K562 (cell line): ENCODE data around the gene ZC3H8. TPM values are rescaled to one million over a fixed set of nuclear protein-coding genes. Genes with fewer than 3 reads are reported as not detected.

Experiments
- ATAC-seq: fragments of 200-7000 bp; cut with Tn5 transposase; 3 replicates; pipeline ENCODE4 v1.9.1; 2020; ENCODE audit warnings: moderate library complexity
- BruUV-seq: library from RNA; stranded (reverse); fragments of 400-500 nt; replicated peaks from 2 replicates; lab custom pipeline; 2021; lab: Mats Ljungman, UMichigan
- CTCF ChIA-PET: fragments of 300-600 bp; formaldehyde crosslinking; extraction: SDS; loops from one replicate; lab custom pipeline; 2021; ENCODE audit warnings: low intra/inter-chr PET ratio; lab: Yijun Ruan, JAX
- POLR2A ChIA-PET: fragments of 300-600, 350-650 bp; sonication (Branson Sonifier 250); formaldehyde crosslinking; extraction: SDS; loops from one replicate; lab custom pipeline; 2021; ENCODE audit warnings: antibody characterized with exemption, inconsistent platforms; lab: Yijun Ruan, JAX
- DNase-seq, 4 experiments: peaks; one replicate each; pipeline versions ENCODE4 v3.0.0 to v3.0.0-alpha.2; 2011 to 2018; ENCODE audit warnings: low spot score in 3 of 4, mixed read lengths in 3 of 4; ENCODE audit errors: extremely low read depth in 1 of 4
- FAIRE-seq: peaks from 2 replicates; lab custom pipeline; 2011; peaks lifted over from hg19 to GRCh38; lab: Jason Lieb, UNC
- H2AFZ ChIP-seq: 2 replicates; pipeline ENCODE4 v1.6.0; 2011; ENCODE audit warnings: low read depth, low read length, control low read depth, inconsistent platforms
- H3K27ac ChIP-seq: fragments of 200-600 bp; 3 replicates; pipeline ENCODE4 v1.8.0; 2011; ENCODE audit warnings: low read depth, mild to moderate bottlenecking, control low read depth, inconsistent platforms, low read length, moderate library complexity, mixed read lengths; ENCODE audit errors: extremely low read depth
- H3K27me3 ChIP-seq, 2 experiments: fragments of 300-600 bp in 1 of 2; 2 replicates in 1 of 2; 3 replicates in 1 of 2; pipeline versions ENCODE4 v1.6.0 to v1.8.0; 2011; ENCODE audit warnings: inconsistent platforms in 2 of 2, low read length in 2 of 2, mild to moderate bottlenecking in 1 of 2, mixed read lengths in 1 of 2, moderate library complexity in 1 of 2; ENCODE audit not compliant: control insufficient read depth in 2 of 2, insufficient read depth in 2 of 2
- H3K36me3 ChIP-seq: fragments of 300-600 bp; 3 replicates; pipeline ENCODE4 v1.8.0; 2011; ENCODE audit warnings: mild to moderate bottlenecking, low read length, inconsistent platforms; ENCODE audit not compliant: control insufficient read depth, insufficient read depth
- H3K4me1 ChIP-seq, 2 experiments: fragments of 200-600 bp in 1 of 2; replicated peaks in 1 of 2; 2 replicates in 1 of 2; 3 replicates in 1 of 2; pipeline versions ENCODE4 v1.5.1 to v1.8.0; 2011; ENCODE audit warnings: inconsistent platforms in 2 of 2, low read length in 2 of 2, mild to moderate bottlenecking in 1 of 2, mixed read lengths in 1 of 2, moderate library complexity in 1 of 2; ENCODE audit not compliant: control insufficient read depth in 2 of 2, insufficient read depth in 2 of 2
- H3K4me2 ChIP-seq: 2 replicates; pipeline ENCODE4 v1.6.1; 2011; ENCODE audit warnings: low read length, control low read depth, inconsistent platforms, mixed read lengths; ENCODE audit not compliant: insufficient read depth
- H3K4me3 ChIP-seq: fragments of 200-600 bp; sonication (generic), shearing (Covaris generic); 2 replicates; pipeline ENCODE4 v1.5.1; 2016; ENCODE audit warnings: control low read depth, inconsistent platforms
- H3K79me2 ChIP-seq: fragments of 200-600 bp; 3 replicates; pipeline ENCODE4 v1.8.0; 2011; ENCODE audit warnings: low read length, inconsistent platforms; ENCODE audit not compliant: control insufficient read depth, insufficient read depth
- H3K9ac ChIP-seq, 2 experiments: 2 replicates each; pipeline versions ENCODE4 v1.6.0 to v1.6.1; 2011; ENCODE audit warnings: low read depth in 2 of 2, low read length in 2 of 2, control low read depth in 1 of 2, inconsistent platforms in 1 of 2, mild to moderate bottlenecking in 1 of 2, mixed read lengths in 1 of 2; ENCODE audit not compliant: insufficient read depth in 1 of 2
- H3K9me1 ChIP-seq: one replicate; pipeline ENCODE4 v1.6.0; 2011; ENCODE audit warnings: inconsistent platforms, mild to moderate bottlenecking, low read length, moderate library complexity; ENCODE audit not compliant: control insufficient read depth, insufficient read depth
- H3K9me3 ChIP-seq: replicated peaks from 2 replicates; pipeline ENCODE4 v1.5.1; 2011; ENCODE audit warnings: low read depth, low read length, inconsistent platforms; ENCODE audit not compliant: control insufficient read depth, insufficient read depth
- H4K20me1 ChIP-seq: replicated peaks from 2 replicates; pipeline ENCODE4 v1.6.1; 2011; ENCODE audit warnings: low read length, inconsistent platforms, mixed read lengths; ENCODE audit not compliant: control insufficient read depth, insufficient read depth
- CBX3 ChIP-seq, 2 experiments: IDR thresholded peaks; 1 replicate in 1 of 2; 2 replicates in 1 of 2; pipeline ENCODE4 v1.6.1; 2012; ENCODE audit warnings: inconsistent platforms in 2 of 2, low read length in 2 of 2, borderline replicate concordance in 1 of 2, control low read depth in 1 of 2
- FOXM1 ChIP-seq, 2 experiments: fragments of 450-650 bp in 1 of 2; sonication (generic) in 1 of 2; formaldehyde crosslinking in 1 of 2; IDR thresholded peaks; 2 replicates each; pipeline versions ENCODE4 v1.6.1 to v1.9.0; 2017 to 2022; ENCODE audit warnings: low read depth in 2 of 2, mild to moderate bottlenecking in 2 of 2, missing genetic modification reagents in 1 of 2, moderate library complexity in 1 of 2
- HDAC1 ChIP-seq, 2 experiments: fragments of 450-650 bp; IDR thresholded peaks; 2 replicates each; pipeline ENCODE4 v1.6.1; 2016 to 2017; ENCODE audit warnings: inconsistent platforms in 1 of 2, mild to moderate bottlenecking in 1 of 2, moderate library complexity in 1 of 2
- MCM2 ChIP-seq: fragments of 450-650 bp; IDR thresholded peaks from 2 replicates; pipeline ENCODE4 v1.6.1; 2017; ENCODE audit warnings: low read depth, mild to moderate bottlenecking
- MYBL2 ChIP-seq, 2 experiments: fragments of 450-650 bp in 1 of 2; sonication (generic) in 1 of 2; formaldehyde crosslinking in 1 of 2; IDR thresholded peaks; 2 replicates each; pipeline versions ENCODE4 v1.6.1 to v1.8.1; 2017 to 2022; ENCODE audit warnings: borderline replicate concordance in 1 of 2, inconsistent platforms in 1 of 2, low read depth in 1 of 2, mild to moderate bottlenecking in 1 of 2, missing genetic modification reagents in 1 of 2, moderate library complexity in 1 of 2
- NCOA2 ChIP-seq, 2 experiments: fragments of 450-650 bp; IDR thresholded peaks; 2 replicates each; pipeline ENCODE4 v1.6.1; 2018; ENCODE audit warnings: mild to moderate bottlenecking in 2 of 2, moderate library complexity in 1 of 2; ENCODE audit not compliant: partially characterized antibody in 2 of 2
- NR3C1 ChIP-seq: sonication (generic); formaldehyde crosslinking; IDR thresholded peaks from 2 replicates; pipeline ENCODE4 v1.8.1; 2022; ENCODE audit warnings: missing genetic modification reagents
- STAT5A ChIP-seq: IDR thresholded peaks from 2 replicates; pipeline ENCODE4 v1.6.1; 2012; ENCODE audit warnings: low read length, inconsistent platforms, borderline replicate concordance
- ZNF140 ChIP-seq: fragments of 250-450 bp; sonication (Bioruptor Pico); IDR thresholded peaks from 2 replicates; pipeline ENCODE4 v1.8.0; 2021; ENCODE audit warnings: moderate library complexity, mild to moderate bottlenecking, inconsistent platforms
- ZNF384 ChIP-seq: IDR thresholded peaks from 2 replicates; pipeline ENCODE4 v1.6.1; 2012; ENCODE audit warnings: low read depth, low read length, improper control_type of control experiment
- ZNF764 ChIP-seq: fragments of 250-450 bp; sonication (Bioruptor Pico); IDR thresholded peaks from 2 replicates; pipeline ENCODE4 v1.4.0; 2020; ENCODE audit warnings: low read depth, mild to moderate bottlenecking, moderate library complexity
- WGBS: fragments of 100-300 bp; shearing (Covaris generic); methylation state at CpG from one replicate; pipeline ENCODE4 v1.1.6; 2016; ENCODE audit warnings: low coverage, mixed read lengths; ENCODE audit not compliant: insufficient coverage; ENCODE audit errors: missing lambda C conversion rate; 5-methylcytosine and 5-hydroxymethylcytosine counted together
- in situ Hi-C: fragments of 300-500 bp; cut with MboI; formaldehyde crosslinking; loops from 4 replicates; pipeline ENCODE4 v1.15.0; 2018; ENCODE audit warnings: inconsistent platforms, mixed read lengths
- intact Hi-C: fragments of 100-400 bp; cut with micrococcal nuclease; formaldehyde crosslinking; loops from 2 replicates; pipeline ENCODE4 v1.14.2; 2022
- polyA plus RNA-seq, 8 experiments: library from polyadenylated mRNA; depleted of rRNA in 4 of 8; stranded (reverse) in 5 of 8; unstranded in 3 of 8; fragments of >200 nt; fragmentation: Nextera tagmentation in 2 of 8; fragmentation: Illumina TruSeq in 1 of 8; extraction: Ambion mirVana in 2 of 8; extraction: Trizol in 1 of 8; gene quantifications; 2 replicates each; pipeline versions ENCODE4 v1.2.1 to v1.2.3, GENCODE V29; 2011 to 2014; ENCODE audit warnings: inconsistent platforms in 1 of 8, missing spikeins in 1 of 8
- total RNA-seq, 7 experiments: library from RNA; depleted of rRNA in 6 of 7; stranded (reverse); fragments of >200 nt in 6 of 7; fragmentation: Illumina TruSeq in 2 of 7; extraction: Trizol in 2 of 7; gene quantifications; 2 replicates each; pipeline versions ENCODE4 v1.2.1 to v1.2.3, GENCODE V29; 2011 to 2021; ENCODE audit warnings: low replicate concordance in 1 of 7
- TF ChIP-seq, protein P1 (sequence below): fragments of 250-450 bp; sonication (Bioruptor Pico); IDR thresholded peaks from 2 replicates; pipeline ENCODE4 v1.8.0; 2022; ENCODE audit warnings: inconsistent platforms, mild to moderate bottlenecking, moderate library complexity, borderline replicate concordance
- TF ChIP-seq, protein P2 (sequence below): fragments of 450-650 bp; conservative IDR thresholded peaks from 2 replicates; pipeline ENCODE4 v1.6.1; 2016; ENCODE audit warnings: missing genetic modification characterization, low read depth, mild to moderate bottlenecking, missing compliant biosample characterization, moderate library complexity
- TF ChIP-seq, protein P3 (sequence below): IDR thresholded peaks from 2 replicates; pipeline ENCODE4 v1.6.1; 2011; ENCODE audit warnings: borderline replicate concordance, low read depth, mild to moderate bottlenecking, moderate library complexity, low read length; ENCODE audit not compliant: insufficient read depth, poor library complexity, severe bottlenecking

Gene ZC3H8
- total and polyA plus RNA-seq, 9 of the 15 experiments (the other 6 are each of a cell fraction or from before 2014, with no cell fraction given), result 11.6 to 41.5 (median 27.5) TPM

DNA sequence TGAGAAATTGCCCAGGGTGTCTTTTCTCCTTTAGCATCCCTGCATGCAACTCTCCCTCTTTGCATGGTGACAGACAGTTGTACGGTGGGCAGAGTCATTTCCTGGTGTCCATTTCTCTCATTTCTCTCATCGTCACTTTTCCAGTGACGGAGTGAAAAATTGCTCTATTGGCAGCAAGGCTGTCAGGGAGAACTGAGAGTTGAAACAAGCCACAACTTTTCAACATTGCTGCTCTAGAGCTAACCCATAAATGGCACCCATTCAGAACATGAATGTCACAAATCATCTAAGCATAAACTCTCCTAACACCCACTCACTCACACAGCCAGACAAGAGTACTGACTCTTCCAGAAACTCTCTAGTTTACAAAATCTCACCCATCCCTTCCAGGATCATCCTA lies 55.7 kb downstream of the ZC3H8 start:
- Histone ChIP-seq H3K27ac (no peak overlapping the region), H3K27me3 (peaks cover 0 to 5% of the 10 kb centered on the region in 2 experiments; a peak in 1 of 5 replicates), H3K4me2 (no peak overlapping the region), H3K4me1 (peaks cover 0 to 5% of the 10 kb centered on the region in 2 experiments; a peak in 1 of 5 replicates), H2AFZ (no peak overlapping the region), H3K9ac (no peak overlapping the region), H3K9me3 (peaks cover 9% of the 10 kb centered on the region), H3K4me3 (no peak overlapping the region), H3K9me1 (no peaks in the 10 kb centered on the region), H3K79me2 (no peaks in the 10 kb centered on the region), H4K20me1 (no peaks in the 10 kb centered on the region), H3K36me3 (no peaks in the 10 kb centered on the region)
- BruUV-seq, result no TSS peak
- no peak for FAIRE-seq
- DNase-seq, result no peak
- intact Hi-C loops (no loop called here), in situ Hi-C loops (no loop called here)
- ATAC-seq, result no peak
- WGBS, result 0% methylated on average over 3 of the region's 3 CpGs
- ChIA-PET POLR2A (no interaction called here), CTCF (no interaction called here)
- TF ChIP-seq ZNF384 (no peak), NR3C1 (no peak), STAT5A (no peak), CBX3 (IDR thresholded peaks at IDR 0.05; ENCODE audit: borderline replicate concordance in 1 of 2, low read length in 2 of 2) (no peak), NCOA2 (IDR thresholded peaks at IDR 0.05; ENCODE audit: partially characterized antibody in 2 of 2) (no peak), MYBL2 (IDR thresholded peaks at IDR 0.05; ENCODE audit: low read depth) (no peak), MYBL2 (CRISPR knock-in tag; IDR thresholded peaks at IDR 0.05; ENCODE audit: borderline replicate concordance) (no peak), ZNF140 (CRISPR knock-in tag) (no peak), FOXM1 (IDR thresholded peaks at IDR 0.05; ENCODE audit: low read depth) (no peak), FOXM1 (CRISPR knock-in tag; IDR thresholded peaks at IDR 0.05; ENCODE audit: low read depth) (no peak), HDAC1 (IDR thresholded peaks at IDR 0.05) (no peak), ZNF764 (CRISPR knock-in tag) (no peak), MCM2 (no peak)
- TF ChIP-seq, protein P1, sequence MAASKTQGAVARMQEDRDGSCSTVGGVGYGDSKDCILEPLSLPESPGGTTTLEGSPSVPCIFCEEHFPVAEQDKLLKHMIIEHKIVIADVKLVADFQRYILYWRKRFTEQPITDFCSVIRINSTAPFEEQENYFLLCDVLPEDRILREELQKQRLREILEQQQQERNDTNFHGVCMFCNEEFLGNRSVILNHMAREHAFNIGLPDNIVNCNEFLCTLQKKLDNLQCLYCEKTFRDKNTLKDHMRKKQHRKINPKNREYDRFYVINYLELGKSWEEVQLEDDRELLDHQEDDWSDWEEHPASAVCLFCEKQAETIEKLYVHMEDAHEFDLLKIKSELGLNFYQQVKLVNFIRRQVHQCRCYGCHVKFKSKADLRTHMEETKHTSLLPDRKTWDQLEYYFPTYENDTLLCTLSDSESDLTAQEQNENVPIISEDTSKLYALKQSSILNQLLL, result no peak
- TF ChIP-seq, protein P2, sequence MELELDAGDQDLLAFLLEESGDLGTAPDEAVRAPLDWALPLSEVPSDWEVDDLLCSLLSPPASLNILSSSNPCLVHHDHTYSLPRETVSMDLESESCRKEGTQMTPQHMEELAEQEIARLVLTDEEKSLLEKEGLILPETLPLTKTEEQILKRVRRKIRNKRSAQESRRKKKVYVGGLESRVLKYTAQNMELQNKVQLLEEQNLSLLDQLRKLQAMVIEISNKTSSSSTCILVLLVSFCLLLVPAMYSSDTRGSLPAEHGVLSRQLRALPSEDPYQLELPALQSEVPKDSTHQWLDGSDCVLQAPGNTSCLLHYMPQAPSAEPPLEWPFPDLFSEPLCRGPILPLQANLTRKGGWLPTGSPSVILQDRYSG (tag), result no peak
- TF ChIP-seq, protein P3, sequence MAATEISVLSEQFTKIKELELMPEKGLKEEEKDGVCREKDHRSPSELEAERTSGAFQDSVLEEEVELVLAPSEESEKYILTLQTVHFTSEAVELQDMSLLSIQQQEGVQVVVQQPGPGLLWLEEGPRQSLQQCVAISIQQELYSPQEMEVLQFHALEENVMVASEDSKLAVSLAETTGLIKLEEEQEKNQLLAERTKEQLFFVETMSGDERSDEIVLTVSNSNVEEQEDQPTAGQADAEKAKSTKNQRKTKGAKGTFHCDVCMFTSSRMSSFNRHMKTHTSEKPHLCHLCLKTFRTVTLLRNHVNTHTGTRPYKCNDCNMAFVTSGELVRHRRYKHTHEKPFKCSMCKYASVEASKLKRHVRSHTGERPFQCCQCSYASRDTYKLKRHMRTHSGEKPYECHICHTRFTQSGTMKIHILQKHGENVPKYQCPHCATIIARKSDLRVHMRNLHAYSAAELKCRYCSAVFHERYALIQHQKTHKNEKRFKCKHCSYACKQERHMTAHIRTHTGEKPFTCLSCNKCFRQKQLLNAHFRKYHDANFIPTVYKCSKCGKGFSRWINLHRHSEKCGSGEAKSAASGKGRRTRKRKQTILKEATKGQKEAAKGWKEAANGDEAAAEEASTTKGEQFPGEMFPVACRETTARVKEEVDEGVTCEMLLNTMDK, result no peak
